IPS-18a (cell line): ENCODE data around the gene GAS7.

Experiments
- H3K27ac ChIP-seq: one replicate; pipeline ENCODE4 v1.5.1; 2013; ENCODE audit warnings: low read length
- H3K27me3 ChIP-seq: one replicate; pipeline ENCODE4 v1.6.1; 2013; ENCODE audit warnings: mild to moderate bottlenecking, low read length; ENCODE audit not compliant: control insufficient read depth, insufficient read depth
- H3K36me3 ChIP-seq: one replicate; pipeline ENCODE4 v1.6.1; 2013; ENCODE audit warnings: low read depth, low read length; ENCODE audit not compliant: control insufficient read depth
- H3K4me1 ChIP-seq: one replicate; pipeline ENCODE4 v1.6.1; 2013; ENCODE audit warnings: low read depth, low read length; ENCODE audit not compliant: control insufficient read depth
- H3K4me3 ChIP-seq: one replicate; pipeline ENCODE4 v1.5.1; 2013; ENCODE audit warnings: low read length
- H3K9ac ChIP-seq: one replicate; pipeline ENCODE4 v1.6.1; 2013; ENCODE audit warnings: mild to moderate bottlenecking, low read length, moderate library complexity
- H3K9me3 ChIP-seq: one replicate; pipeline ENCODE4 v1.6.1; 2013; ENCODE audit warnings: low read depth, low read length; ENCODE audit not compliant: control insufficient read depth

GAS7 gene

GRCh38 chr17:10147040-10147439 is 51.4 kb downstream of the GAS7 start:
- Histone ChIP-seq H3K9ac (no peak overlapping the region), H3K9me3 (no peaks in the 10 kb centered on the region), H3K36me3 (no peaks in the 10 kb centered on the region), H3K27me3 (no peaks in the 10 kb centered on the region), H3K27ac (no peak overlapping the region), H3K4me1 (no peaks in the 10 kb centered on the region), H3K4me3 (no peak overlapping the region)

DNA sequence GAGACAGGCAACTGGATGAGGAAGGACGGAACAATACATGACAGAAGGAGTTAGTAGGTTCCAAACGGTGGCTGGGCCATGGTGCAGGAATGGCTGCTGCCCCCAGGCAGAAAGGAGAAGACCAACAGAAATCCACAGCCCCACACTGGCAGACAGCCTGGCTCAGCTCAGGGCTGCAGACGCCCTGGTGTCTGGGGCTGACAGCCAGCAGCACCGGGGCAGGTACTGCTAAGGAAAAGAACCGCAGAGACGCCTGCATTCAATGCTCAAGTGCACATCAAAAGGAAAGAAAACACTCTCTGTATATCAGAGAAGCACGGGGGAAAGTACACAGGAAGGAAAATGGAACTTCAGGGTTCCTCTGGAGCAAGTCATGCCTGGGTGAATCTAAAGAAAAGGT is 53.4 kb downstream of the GAS7 start:
- Histone ChIP-seq H3K9me3 (no peaks in the 10 kb centered on the region), H3K4me1 (no peaks in the 10 kb centered on the region), H3K36me3 (no peaks in the 10 kb centered on the region), H3K9ac (no peak overlapping the region), H3K4me3 (no peak overlapping the region), H3K27ac (no peak overlapping the region), H3K27me3 (no peaks in the 10 kb centered on the region)

GRCh38 chr17:10144456-10144855 is 54.0 kb downstream of the GAS7 start:
- no peaks in the 10 kb centered on the region for H3K4me1 ChIP-seq
- no peaks in the 10 kb centered on the region for H3K36me3 ChIP-seq
- no peaks in the 10 kb centered on the region for H3K27me3 ChIP-seq
- H3K4me3 ChIP-seq: no peak overlapping the region
- no peaks in the 10 kb centered on the region for H3K9me3 ChIP-seq
- no peak overlapping the region for H3K27ac ChIP-seq
- H3K9ac ChIP-seq: no peak overlapping the region

GRCh38 chr17:10141436-10141835 is 57.0 kb downstream of the GAS7 start:
- no peak overlapping the region for H3K9ac ChIP-seq
- no peaks in the 10 kb centered on the region for H3K27me3 ChIP-seq
- H3K4me3 ChIP-seq: no peak overlapping the region
- H3K27ac ChIP-seq: no peak overlapping the region
- H3K9me3 ChIP-seq: no peaks in the 10 kb centered on the region
- H3K36me3 ChIP-seq: no peaks in the 10 kb centered on the region
- H3K4me1 ChIP-seq: no peaks in the 10 kb centered on the region

- no peak overlapping the region for H3K9ac ChIP-seq
- H3K9me3 ChIP-seq: no peaks in the 10 kb centered on the region
- H3K36me3 ChIP-seq: no peaks in the 10 kb centered on the region
- no peak overlapping the region for H3K4me3 ChIP-seq
- no peaks in the 10 kb centered on the region for H3K27me3 ChIP-seq
- no peaks in the 10 kb centered on the region for H3K4me1 ChIP-seq
- no peak overlapping the region for H3K27ac ChIP-seq
Measured at GRCh38 chr17:10139577-10139976, 58.8 kb downstream of the GAS7 start.

GRCh38 chr17:10136258-10136981 is 62.0 kb downstream of the GAS7 start:
- Histone ChIP-seq H3K4me1 (no peaks in the 10 kb centered on the region), H3K4me3 (no peak overlapping the region), H3K9me3 (no peaks in the 10 kb centered on the region), H3K27ac (no peak overlapping the region), H3K9ac (no peak overlapping the region), H3K36me3 (no peaks in the 10 kb centered on the region), H3K27me3 (no peaks in the 10 kb centered on the region)

DNA sequence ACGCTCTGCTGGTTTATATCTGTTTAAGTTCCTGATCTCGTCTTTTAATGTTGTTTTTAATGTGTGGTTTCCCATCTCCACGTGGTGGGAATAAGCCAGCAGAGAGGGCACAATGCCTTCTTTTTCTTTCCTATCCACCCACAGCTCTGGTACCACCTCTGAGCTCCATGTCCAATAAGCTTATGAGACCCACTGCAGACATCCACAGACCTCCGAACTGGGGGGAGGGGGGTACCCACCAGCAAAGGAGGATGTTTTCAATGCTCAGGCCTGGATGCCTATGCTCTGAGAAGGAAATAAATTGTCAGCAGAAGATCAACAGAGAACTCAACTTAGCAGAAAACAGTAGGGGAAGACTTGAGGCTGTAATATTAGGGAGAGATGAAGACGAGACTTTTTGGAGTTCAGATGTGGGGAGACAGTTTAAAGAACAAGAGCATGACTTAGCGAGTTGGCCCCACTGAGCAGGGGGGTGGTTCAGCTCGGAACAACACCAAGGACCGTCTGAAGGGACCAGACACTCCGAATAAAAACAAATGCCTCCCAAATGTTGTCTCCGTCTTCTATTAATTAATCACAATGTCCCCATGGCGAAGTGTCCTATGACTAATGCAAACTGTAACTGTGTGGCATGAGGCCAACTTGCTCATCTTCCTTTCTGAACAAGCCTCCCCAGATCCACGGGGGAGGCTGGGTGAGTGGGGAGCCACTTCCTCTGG is 62.7 kb downstream of the GAS7 start:
- Histone ChIP-seq H3K27ac (no peak overlapping the region), H3K9me3 (no peaks in the 10 kb centered on the region), H3K9ac (no peak overlapping the region), H3K4me1 (no peaks in the 10 kb centered on the region), H3K36me3 (no peaks in the 10 kb centered on the region), H3K27me3 (no peaks in the 10 kb centered on the region), H3K4me3 (no peak overlapping the region)

DNA sequence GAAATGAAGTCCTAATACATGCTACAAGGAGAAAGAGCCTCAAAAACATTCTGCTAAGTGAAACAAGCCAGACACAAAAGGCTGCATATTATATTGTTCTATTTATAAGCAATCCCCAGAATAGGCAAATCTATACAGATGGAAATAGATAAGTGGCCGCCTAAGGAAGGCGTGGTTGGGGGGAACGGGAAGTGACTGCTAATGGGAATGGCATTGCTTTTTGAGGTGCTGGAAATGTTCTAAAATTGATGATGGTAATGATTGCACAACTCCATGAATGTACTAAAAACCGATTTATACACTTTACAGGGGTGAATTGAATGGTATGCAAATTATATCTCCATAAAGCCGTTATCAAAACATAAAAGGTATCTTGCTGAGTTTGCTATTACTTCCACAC is 67.7 kb downstream of the GAS7 start:
- no peak overlapping the region for H3K4me3 ChIP-seq
- no peak overlapping the region for H3K9ac ChIP-seq
- no peaks in the 10 kb centered on the region for H3K36me3 ChIP-seq
- no peaks in the 10 kb centered on the region for H3K9me3 ChIP-seq
- no peaks in the 10 kb centered on the region for H3K27me3 ChIP-seq
- no peak overlapping the region for H3K27ac ChIP-seq
- H3K4me1 ChIP-seq: peaks cover 8% of the 10 kb centered on the region

DNA sequence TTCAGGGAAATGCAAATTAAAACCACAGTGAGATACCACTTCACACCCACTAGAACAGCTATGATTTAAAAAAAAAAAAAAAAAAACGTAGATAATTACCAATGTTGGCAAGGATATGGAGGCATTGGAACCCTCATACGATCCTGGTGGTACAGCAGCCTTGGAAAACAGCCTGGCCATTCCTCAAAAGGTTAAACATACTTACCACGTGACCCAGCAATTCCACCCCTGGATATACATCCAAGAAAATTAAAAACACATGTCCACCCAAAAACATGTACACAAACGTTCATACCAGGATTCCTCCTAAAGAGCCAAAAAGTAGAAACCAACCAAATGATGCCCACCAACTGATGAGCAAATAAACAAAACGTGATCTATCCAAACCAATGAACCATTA is 68.1 kb downstream of the GAS7 start:
- Histone ChIP-seq H3K4me3 (no peak overlapping the region), H3K9ac (no peak overlapping the region), H3K4me1 (peaks cover 8% of the 10 kb centered on the region), H3K36me3 (no peaks in the 10 kb centered on the region), H3K27me3 (no peaks in the 10 kb centered on the region), H3K9me3 (no peaks in the 10 kb centered on the region), H3K27ac (no peak overlapping the region)

- no peak overlapping the region for H3K27ac ChIP-seq
- peaks cover 8% of the 10 kb centered on the region for H3K4me1 ChIP-seq
- no peak overlapping the region for H3K9ac ChIP-seq
- no peaks in the 10 kb centered on the region for H3K36me3 ChIP-seq
- H3K9me3 ChIP-seq: no peaks in the 10 kb centered on the region
- no peak overlapping the region for H3K4me3 ChIP-seq
- no peaks in the 10 kb centered on the region for H3K27me3 ChIP-seq
Measured at GRCh38 chr17:10127819-10128425, 70.5 kb downstream of the GAS7 start.

DNA sequence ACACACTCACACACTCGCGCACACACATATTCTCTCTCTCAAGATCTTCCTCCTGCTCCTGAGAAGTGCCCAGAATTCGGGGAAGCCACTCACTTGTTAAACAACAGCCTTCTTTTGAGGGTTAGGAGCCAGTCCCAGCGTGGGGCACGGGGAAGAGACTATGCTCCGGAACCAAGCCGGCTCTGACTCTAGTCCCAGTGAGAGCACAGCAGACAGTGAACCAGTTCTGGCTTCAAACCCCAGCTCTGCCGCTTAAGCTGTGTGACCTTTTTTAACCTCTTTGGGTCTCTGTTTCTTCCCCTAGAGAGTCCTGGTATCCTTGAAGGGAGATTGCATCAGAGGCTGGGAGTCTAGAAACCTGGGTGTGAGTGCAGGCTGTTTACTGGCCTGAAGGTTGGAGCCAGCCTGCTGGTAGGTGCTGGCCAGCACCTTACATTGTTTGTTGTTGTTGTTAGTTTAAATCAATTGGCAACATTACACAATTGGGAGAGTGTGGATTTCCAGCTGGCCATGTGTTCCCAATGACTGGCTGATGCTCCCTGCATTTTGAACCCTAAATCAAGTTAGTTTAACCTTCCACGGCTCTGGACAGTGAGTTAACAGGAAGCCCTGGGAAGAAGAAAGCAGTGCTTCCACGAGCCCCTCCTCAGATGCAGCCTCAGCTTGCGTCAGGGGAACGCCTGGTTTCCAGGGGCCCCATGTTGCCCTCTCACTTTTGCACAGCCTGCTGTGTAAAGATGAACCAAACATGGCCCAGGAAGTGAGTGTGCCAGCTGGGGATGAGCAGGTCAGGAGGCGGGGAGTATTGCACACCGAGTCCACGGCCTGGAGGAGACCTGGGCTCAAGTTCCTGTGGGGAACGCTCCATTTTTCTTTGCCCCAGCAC is 71.5 kb downstream of the GAS7 start:
- no peak overlapping the region for H3K4me3 ChIP-seq
- no peaks in the 10 kb centered on the region for H3K9me3 ChIP-seq
- no peaks in the 10 kb centered on the region for H3K36me3 ChIP-seq
- H3K4me1 ChIP-seq: peaks cover 8% of the 10 kb centered on the region
- H3K9ac ChIP-seq: no peak overlapping the region
- H3K27ac ChIP-seq: peak overlapping the region; percentile 13
- H3K27me3 ChIP-seq: no peaks in the 10 kb centered on the region
